ENCODE data around the gene CCNYL1.

The CCNYL1 gene

GRCh38 chr2:207784898-207785297, 73.5 kb downstream of the CCNYL1 start:
- Histone ChIP-seq H4K12ac (ENCODE audit: low read depth, low read length) (no peak overlapping the region), H3K4me2 (ENCODE audit: low read length) (no peak overlapping the region), H2BK120ac (ENCODE audit: insufficient read depth, low read length, poor library complexity) (no peak overlapping the region), H3K4me1 (ENCODE audit: control insufficient read depth in 1 of 2, insufficient read depth in 2 of 2, low read length in 2 of 2) (peaks cover 6 to 10% of the 10 kb centered on the region in 2 experiments), H3K18ac (ENCODE audit: low read length) (no peak overlapping the region), H4K8ac (ENCODE audit: low read depth, low read length) (no peak overlapping the region), H3K4me3 (ENCODE audit: low read depth, low read length) (no peak overlapping the region), H3K4ac (ENCODE audit: low read depth, low read length) (no peak overlapping the region), H4K91ac (ENCODE audit: low read depth, low read length) (no peak overlapping the region), H3K79me2 (ENCODE audit: control insufficient read depth, insufficient read depth, low read length, poor library complexity) (no peaks in the 10 kb centered on the region), H2BK5ac (ENCODE audit: low read depth, low read length, poor library complexity) (no peak overlapping the region), H2BK12ac (ENCODE audit: low read length) (no peak overlapping the region), H3K27ac (ENCODE audit: low read depth, low read length) (no peak overlapping the region), H3K23ac (ENCODE audit: low read length) (no peak overlapping the region), H3K79me1 (ENCODE audit: low read length) (no peaks in the 10 kb centered on the region), H3K9ac (ENCODE audit: low read length) (no peak overlapping the region), H3K27me3 (ENCODE audit: insufficient read depth, low read length) (no peaks in the 10 kb centered on the region), H3K9me3 (ENCODE audit: insufficient read depth, low read depth, low read length) (peaks cover 1% of the 10 kb centered on the region), H3K14ac (ENCODE audit: low read length) (no peak overlapping the region), H3K36me3 (ENCODE audit: control insufficient read depth in 1 of 2, insufficient read depth in 2 of 2, low read length in 2 of 2) (no peaks in the 10 kb centered on the region), H2AFZ (ENCODE audit: insufficient read depth, low read length, poor library complexity) (no peak overlapping the region), H2AK5ac (ENCODE audit: low read length) (no peak overlapping the region)
- peak; percentile 72 to 87 for DNase-seq
- WGBS (ENCODE audit: extremely low coverage, insufficient coverage, insufficient read length), result no CpG with 5 or more reads among the region's 5 CpGs

GRCh38 chr2:207787017-207787416, 75.6 kb downstream of the CCNYL1 start:
- Histone ChIP-seq H3K27ac (ENCODE audit: low read depth, low read length) (no peak overlapping the region), H3K4me3 (ENCODE audit: low read depth, low read length) (no peak overlapping the region), H2BK12ac (ENCODE audit: low read length) (no peak overlapping the region), H3K9ac (ENCODE audit: low read length) (no peak overlapping the region), H3K14ac (ENCODE audit: low read length) (no peak overlapping the region), H3K4me1 (ENCODE audit: control insufficient read depth in 1 of 2, insufficient read depth in 2 of 2, low read length in 2 of 2) (peaks cover 14 to 19% of the 10 kb centered on the region in 2 experiments), H4K12ac (ENCODE audit: low read depth, low read length) (no peak overlapping the region), H4K8ac (ENCODE audit: low read depth, low read length) (no peak overlapping the region), H3K4me2 (ENCODE audit: low read length) (no peak overlapping the region), H2BK5ac (ENCODE audit: low read depth, low read length, poor library complexity) (no peak overlapping the region), H4K91ac (ENCODE audit: low read depth, low read length) (no peak overlapping the region), H2AK5ac (ENCODE audit: low read length) (no peak overlapping the region), H3K4ac (ENCODE audit: low read depth, low read length) (no peak overlapping the region), H3K23ac (ENCODE audit: low read length) (no peak overlapping the region), H3K18ac (ENCODE audit: low read length) (no peak overlapping the region), H3K9me3 (ENCODE audit: insufficient read depth, low read depth, low read length) (peaks cover 1% of the 10 kb centered on the region), H2BK120ac (ENCODE audit: insufficient read depth, low read length, poor library complexity) (no peak overlapping the region), H3K36me3 (ENCODE audit: control insufficient read depth in 1 of 2, insufficient read depth in 2 of 2, low read length in 2 of 2) (no peaks in the 10 kb centered on the region), H3K79me2 (ENCODE audit: control insufficient read depth, insufficient read depth, low read length, poor library complexity) (peaks cover 2% of the 10 kb centered on the region), H3K79me1 (ENCODE audit: low read length) (peaks cover 2% of the 10 kb centered on the region), H2AFZ (ENCODE audit: insufficient read depth, low read length, poor library complexity) (no peak overlapping the region), H3K27me3 (ENCODE audit: insufficient read depth, low read length) (no peaks in the 10 kb centered on the region)
- DNase-seq, result peak; percentile 70 to 99
- WGBS (ENCODE audit: extremely low coverage, insufficient coverage, insufficient read length), result no CpG with 5 or more reads among the region's 3 CpGs

GRCh38 chr2:207787800-207788199, 76.4 kb downstream of the CCNYL1 start:
- WGBS (ENCODE audit: extremely low coverage, insufficient coverage, insufficient read length), result no CpG with 5 or more reads among the region's 4 CpGs
- DNase-seq, result no peak
- Histone ChIP-seq H3K4me2 (ENCODE audit: low read length) (no peak overlapping the region), H3K4ac (ENCODE audit: low read depth, low read length) (no peak overlapping the region), H2BK5ac (ENCODE audit: low read depth, low read length, poor library complexity) (no peak overlapping the region), H2AFZ (ENCODE audit: insufficient read depth, low read length, poor library complexity) (no peak overlapping the region), H3K27ac (ENCODE audit: low read depth, low read length) (no peak overlapping the region), H2BK12ac (ENCODE audit: low read length) (peak overlapping the region; percentile 43), H3K4me1 (ENCODE audit: control insufficient read depth in 1 of 2, insufficient read depth in 2 of 2, low read length in 2 of 2) (peaks cover 18 to 24% of the 10 kb centered on the region in 2 experiments), H3K27me3 (ENCODE audit: insufficient read depth, low read length) (no peaks in the 10 kb centered on the region), H4K91ac (ENCODE audit: low read depth, low read length) (no peak overlapping the region), H3K18ac (ENCODE audit: low read length) (no peak overlapping the region), H3K23ac (ENCODE audit: low read length) (no peak overlapping the region), H4K8ac (ENCODE audit: low read depth, low read length) (no peak overlapping the region), H4K12ac (ENCODE audit: low read depth, low read length) (no peak overlapping the region), H3K14ac (ENCODE audit: low read length) (no peak overlapping the region), H3K9ac (ENCODE audit: low read length) (no peak overlapping the region), H3K36me3 (ENCODE audit: control insufficient read depth in 1 of 2, insufficient read depth in 2 of 2, low read length in 2 of 2) (no peaks in the 10 kb centered on the region), H3K9me3 (ENCODE audit: insufficient read depth, low read depth, low read length) (peaks cover 1% of the 10 kb centered on the region), H2BK120ac (ENCODE audit: insufficient read depth, low read length, poor library complexity) (no peak overlapping the region), H3K79me2 (ENCODE audit: control insufficient read depth, insufficient read depth, low read length, poor library complexity) (peaks cover 2% of the 10 kb centered on the region), H2AK5ac (ENCODE audit: low read length) (no peak overlapping the region), H3K79me1 (ENCODE audit: low read length) (peaks cover 7% of the 10 kb centered on the region), H3K4me3 (ENCODE audit: low read depth, low read length) (no peak overlapping the region)

GRCh38 chr2:207790898-207791297, 79.5 kb downstream of the CCNYL1 start:
- Histone ChIP-seq H2BK12ac (ENCODE audit: low read length) (peak overlapping the region; percentile 85), H3K14ac (ENCODE audit: low read length) (peak overlapping the region; percentile 30), H3K4me3 (ENCODE audit: low read depth, low read length) (no peak overlapping the region), H3K4me2 (ENCODE audit: low read length) (no peak overlapping the region), H2BK5ac (ENCODE audit: low read depth, low read length, poor library complexity) (peak overlapping the region; percentile 35), H3K79me2 (ENCODE audit: control insufficient read depth, insufficient read depth, low read length, poor library complexity) (peaks cover 2% of the 10 kb centered on the region), H2AFZ (ENCODE audit: insufficient read depth, low read length, poor library complexity) (no peak overlapping the region), H3K79me1 (ENCODE audit: low read length) (peaks cover 7% of the 10 kb centered on the region), H3K9ac (ENCODE audit: low read length) (no peak overlapping the region), H4K91ac (ENCODE audit: low read depth, low read length) (peak overlapping the region; percentile 32), H2BK120ac (ENCODE audit: insufficient read depth, low read length, poor library complexity) (peak overlapping the region; percentile 28), H4K12ac (ENCODE audit: low read depth, low read length) (no peak overlapping the region), H3K18ac (ENCODE audit: low read length) (no peak overlapping the region), H3K9me3 (ENCODE audit: insufficient read depth, low read depth, low read length) (peaks cover 1% of the 10 kb centered on the region), H3K27me3 (ENCODE audit: insufficient read depth, low read length) (no peaks in the 10 kb centered on the region), H3K4me1 (ENCODE audit: control insufficient read depth in 1 of 2, insufficient read depth in 2 of 2, low read length in 2 of 2) (peaks cover 12 to 14% of the 10 kb centered on the region in 2 experiments), H3K4ac (ENCODE audit: low read depth, low read length) (no peak overlapping the region), H3K36me3 (ENCODE audit: control insufficient read depth in 1 of 2, insufficient read depth in 2 of 2, low read length in 2 of 2) (no peaks in the 10 kb centered on the region), H3K23ac (ENCODE audit: low read length) (no peak overlapping the region), H3K27ac (ENCODE audit: low read depth, low read length) (peak overlapping the region; percentile 25), H2AK5ac (ENCODE audit: low read length) (no peak overlapping the region), H4K8ac (ENCODE audit: low read depth, low read length) (no peak overlapping the region)
- peak in 1 of 2 donors; percentile 34 for DNase-seq
- WGBS (ENCODE audit: extremely low coverage, insufficient coverage, insufficient read length), result no CpG with 5 or more reads among the region's 1 CpG
